Measurements from ENCODE around the gene SHC4.

SHC4 gene

DNA sequence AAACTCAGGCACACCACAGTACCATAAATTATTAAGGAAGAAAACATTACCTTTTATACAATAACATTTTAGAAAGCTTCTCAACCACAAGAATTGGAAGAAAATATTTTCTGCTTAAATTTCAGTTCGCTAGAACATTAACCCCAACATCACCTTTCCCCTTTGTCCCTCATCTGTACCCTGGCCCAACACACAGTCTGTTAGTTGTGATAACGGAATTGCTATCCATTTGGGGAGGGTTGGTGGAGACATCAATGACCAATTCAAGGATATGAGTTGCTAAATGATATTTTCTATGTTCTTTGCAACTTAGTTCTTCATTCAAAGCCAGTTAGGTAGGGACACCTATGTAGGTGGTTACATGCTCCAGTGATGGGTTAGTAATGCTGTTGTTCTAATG, 80.0 kb downstream of the SHC4 start:
- H3K9me3 ChIP-seq (ENCODE audit: insufficient read depth, low read length), result no peaks in the 10 kb centered on the region
- H3K4me1 ChIP-seq (ENCODE audit: insufficient read depth, insufficient read length), result no peaks in the 10 kb centered on the region
- DNase-seq (ENCODE audit: low read depth, low spot score), result no peak
- H3K4me3 ChIP-seq (ENCODE audit: insufficient read length, low read depth), result no peak overlapping the region
- TF ChIP-seq YY1 (IDR thresholded peaks at IDR 0.05; ENCODE audit: insufficient read depth, insufficient read length) (no peak), SUZ12 (IDR thresholded peaks at IDR 0.05; ENCODE audit: extremely low read depth, insufficient read depth, insufficient read length) (no peak), ZNF274 (IDR thresholded peaks at IDR 0.05; ENCODE audit: low read depth, low read length) (no peak)
- no peaks in the 10 kb centered on the region for H3K27me3 ChIP-seq (ENCODE audit: insufficient read depth, insufficient read length)
- H3K9ac ChIP-seq (ENCODE audit: insufficient read length, low read depth), result no peak overlapping the region
- no peaks in the 10 kb centered on the region for H3K36me3 ChIP-seq (ENCODE audit: insufficient read depth, insufficient read length, low read length)

DNA sequence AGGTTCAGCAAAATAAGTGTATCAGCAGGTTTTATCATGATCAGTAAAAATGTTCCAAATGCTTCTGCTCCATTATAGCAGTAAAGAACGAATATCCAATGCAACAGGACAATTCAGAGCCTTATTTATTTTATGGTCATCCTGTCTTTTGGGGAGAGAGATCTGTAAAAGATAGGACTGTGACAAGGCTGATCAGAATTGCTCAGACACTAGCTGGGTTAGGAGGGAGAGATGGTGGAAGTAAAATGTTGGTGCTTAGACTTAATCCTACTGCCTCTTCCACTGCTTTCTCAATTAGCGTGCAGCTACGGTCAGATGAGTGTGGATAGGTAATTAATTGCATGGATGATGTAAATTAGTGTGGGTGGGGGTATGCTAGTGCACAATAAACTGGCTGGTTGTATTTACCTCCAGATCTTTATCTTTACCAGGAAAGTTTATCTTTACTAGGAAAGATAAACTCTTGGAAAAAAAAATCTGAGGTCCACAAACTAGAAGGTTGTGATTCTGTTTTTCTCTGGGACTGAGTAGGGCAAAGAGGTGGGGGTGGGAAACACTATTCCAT, 83.6 kb downstream of the SHC4 start:
- Histone ChIP-seq H3K9ac (ENCODE audit: insufficient read length, low read depth) (no peak overlapping the region), H3K36me3 (ENCODE audit: insufficient read depth, insufficient read length, low read length) (no peaks in the 10 kb centered on the region), H3K27me3 (ENCODE audit: insufficient read depth, insufficient read length) (no peaks in the 10 kb centered on the region), H3K9me3 (ENCODE audit: insufficient read depth, low read length) (no peaks in the 10 kb centered on the region), H3K4me3 (ENCODE audit: insufficient read length, low read depth) (no peak overlapping the region), H3K4me1 (ENCODE audit: insufficient read depth, insufficient read length) (no peaks in the 10 kb centered on the region)
- DNase-seq (ENCODE audit: low read depth, low spot score), result no peak
- TF ChIP-seq SUZ12 (IDR thresholded peaks at IDR 0.05; ENCODE audit: extremely low read depth, insufficient read depth, insufficient read length), result no peak
- TF ChIP-seq ZNF274 (IDR thresholded peaks at IDR 0.05; ENCODE audit: low read depth, low read length), result no peak
- TF ChIP-seq YY1 (IDR thresholded peaks at IDR 0.05; ENCODE audit: insufficient read depth, insufficient read length), result no peak

DNA sequence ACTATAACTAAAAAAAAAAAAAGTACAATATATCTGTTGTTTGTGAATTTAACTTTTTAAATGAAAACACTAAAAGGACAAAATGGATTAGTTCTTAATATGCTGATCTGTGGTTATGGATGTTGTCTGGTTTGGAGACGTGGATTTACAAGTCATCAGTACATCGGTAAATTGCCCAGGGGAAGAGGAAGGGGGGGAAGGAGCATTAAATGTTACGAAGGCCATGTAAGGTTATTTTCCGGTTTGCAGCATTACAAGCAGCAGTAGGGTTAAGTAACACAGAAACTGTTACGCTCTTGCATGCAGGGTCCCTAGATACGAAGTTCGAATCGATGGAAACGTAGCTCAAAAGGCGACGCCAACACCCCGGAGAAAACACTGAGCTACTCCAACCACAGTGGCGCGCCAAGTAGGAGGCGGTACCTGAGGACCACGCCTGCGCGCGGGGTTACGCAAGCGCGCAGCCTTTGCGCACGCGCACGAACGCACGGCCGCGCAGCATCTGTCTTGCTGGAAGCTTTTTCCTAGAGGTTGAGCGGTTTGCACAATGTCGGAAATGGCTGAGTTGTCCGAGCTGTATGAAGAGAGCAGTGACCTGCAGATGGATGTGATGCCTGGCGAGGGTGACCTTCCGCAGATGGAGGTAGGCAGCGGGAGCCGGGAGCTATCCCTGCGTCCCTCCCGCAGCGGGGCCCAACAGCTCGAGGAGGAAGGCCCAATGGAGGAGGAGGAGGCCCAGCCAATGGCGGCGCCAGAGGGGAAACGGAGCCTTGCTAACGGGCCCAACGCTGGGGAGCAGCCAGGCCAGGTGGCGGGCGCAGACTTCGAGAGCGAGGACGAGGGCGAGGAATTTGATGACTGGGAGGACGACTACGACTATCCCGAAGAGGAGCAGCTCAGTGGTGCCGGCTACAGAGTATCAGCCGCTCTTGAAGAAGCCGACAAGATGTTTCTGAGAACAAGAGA, 85.8 kb downstream of the SHC4 start, which contains the start of gene EID1:
EID1 (plus strand) TSS at position 505 of the 966 bp plus-strand sequence; CDS start at position 548, 43 bp downstream.
- no peak within 1 kb of the TSS for H3K4me3 ChIP-seq (ENCODE audit: insufficient read length, low read depth)
- no peaks in the 10 kb centered on the region for H3K27me3 ChIP-seq (ENCODE audit: insufficient read depth, insufficient read length)
- H3K4me1 ChIP-seq (ENCODE audit: insufficient read depth, insufficient read length), result no peaks in the 10 kb centered on the region
- TF ChIP-seq SUZ12 (IDR thresholded peaks at IDR 0.05; ENCODE audit: extremely low read depth, insufficient read depth, insufficient read length), result no peak
- no peak for TF ChIP-seq ZNF274 (IDR thresholded peaks at IDR 0.05; ENCODE audit: low read depth, low read length)
- no peak for TF ChIP-seq YY1 (IDR thresholded peaks at IDR 0.05; ENCODE audit: insufficient read depth, insufficient read length)
- no peak within 1 kb of the TSS for H3K9ac ChIP-seq (ENCODE audit: insufficient read length, low read depth)
- H3K36me3 ChIP-seq (ENCODE audit: insufficient read depth, insufficient read length, low read length), result no peaks in the 10 kb centered on the region
- H3K9me3 ChIP-seq (ENCODE audit: insufficient read depth, low read length), result no peaks in the 10 kb centered on the region
- no peak for DNase-seq (ENCODE audit: low read depth, low spot score)

- no peak for DNase-seq (ENCODE audit: low read depth, low spot score)
- no peaks in the 10 kb centered on the region for H3K27me3 ChIP-seq (ENCODE audit: insufficient read depth, insufficient read length)
- H3K36me3 ChIP-seq (ENCODE audit: insufficient read depth, insufficient read length, low read length), result no peaks in the 10 kb centered on the region
- H3K9me3 ChIP-seq (ENCODE audit: insufficient read depth, low read length), result no peaks in the 10 kb centered on the region
- H3K4me3 ChIP-seq (ENCODE audit: insufficient read length, low read depth), result no peak overlapping the region
- TF ChIP-seq ZNF274 (IDR thresholded peaks at IDR 0.05; ENCODE audit: low read depth, low read length) (no peak), SUZ12 (IDR thresholded peaks at IDR 0.05; ENCODE audit: extremely low read depth, insufficient read depth, insufficient read length) (no peak), YY1 (IDR thresholded peaks at IDR 0.05; ENCODE audit: insufficient read depth, insufficient read length) (no peak)
- H3K9ac ChIP-seq (ENCODE audit: insufficient read length, low read depth), result no peak overlapping the region
- H3K4me1 ChIP-seq (ENCODE audit: insufficient read depth, insufficient read length), result no peaks in the 10 kb centered on the region
Measured at GRCh38 chr15:48876057-48876456, 87.7 kb downstream of the SHC4 start.

GRCh38 chr15:48875241-48875960, 88.3 kb downstream of the SHC4 start:
- no peak overlapping the region for H3K9ac ChIP-seq (ENCODE audit: insufficient read length, low read depth)
- no peak overlapping the region for H3K4me3 ChIP-seq (ENCODE audit: insufficient read length, low read depth)
- DNase-seq (ENCODE audit: low read depth, low spot score), result no peak
- no peaks in the 10 kb centered on the region for H3K36me3 ChIP-seq (ENCODE audit: insufficient read depth, insufficient read length, low read length)
- no peaks in the 10 kb centered on the region for H3K4me1 ChIP-seq (ENCODE audit: insufficient read depth, insufficient read length)
- no peak for TF ChIP-seq ZNF274 (IDR thresholded peaks at IDR 0.05; ENCODE audit: low read depth, low read length)
- no peak for TF ChIP-seq SUZ12 (IDR thresholded peaks at IDR 0.05; ENCODE audit: extremely low read depth, insufficient read depth, insufficient read length)
- no peaks in the 10 kb centered on the region for H3K27me3 ChIP-seq (ENCODE audit: insufficient read depth, insufficient read length)
- H3K9me3 ChIP-seq (ENCODE audit: insufficient read depth, low read length), result no peaks in the 10 kb centered on the region

DNA sequence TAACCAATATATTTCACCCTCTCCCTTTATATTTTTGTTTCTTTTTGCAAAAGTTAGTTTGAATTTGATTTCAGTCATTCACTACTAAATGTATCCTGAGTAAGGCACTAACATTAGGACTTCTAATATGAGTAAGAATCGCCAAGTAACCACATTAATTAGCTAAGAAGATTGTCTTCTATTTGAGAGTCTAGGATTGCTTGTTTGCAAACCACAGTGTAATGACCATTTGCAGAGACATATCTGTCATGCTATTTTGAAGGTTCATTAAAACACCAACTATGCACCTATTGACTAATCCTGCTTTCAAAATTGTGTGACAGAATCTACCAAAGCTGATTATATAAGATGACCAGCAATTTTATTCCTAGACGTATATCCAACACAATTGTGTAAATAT, 91.1 kb downstream of the SHC4 start:
- Histone ChIP-seq H3K4me1 (ENCODE audit: insufficient read depth, insufficient read length) (no peaks in the 10 kb centered on the region), H3K9ac (ENCODE audit: insufficient read length, low read depth) (no peak overlapping the region), H3K36me3 (ENCODE audit: insufficient read depth, insufficient read length, low read length) (no peaks in the 10 kb centered on the region), H3K9me3 (ENCODE audit: insufficient read depth, low read length) (no peaks in the 10 kb centered on the region), H3K4me3 (ENCODE audit: insufficient read length, low read depth) (no peak overlapping the region), H3K27me3 (ENCODE audit: insufficient read depth, insufficient read length) (no peaks in the 10 kb centered on the region)
- DNase-seq (ENCODE audit: low read depth, low spot score), result no peak
- TF ChIP-seq YY1 (IDR thresholded peaks at IDR 0.05; ENCODE audit: insufficient read depth, insufficient read length) (no peak), ZNF274 (IDR thresholded peaks at IDR 0.05; ENCODE audit: low read depth, low read length) (no peak), SUZ12 (IDR thresholded peaks at IDR 0.05; ENCODE audit: extremely low read depth, insufficient read depth, insufficient read length) (no peak)

- Histone ChIP-seq H3K27me3 (ENCODE audit: insufficient read depth, insufficient read length) (no peaks in the 10 kb centered on the region), H3K4me3 (ENCODE audit: insufficient read length, low read depth) (no peak overlapping the region), H3K4me1 (ENCODE audit: insufficient read depth, insufficient read length) (no peaks in the 10 kb centered on the region), H3K9me3 (ENCODE audit: insufficient read depth, low read length) (no peaks in the 10 kb centered on the region), H3K9ac (ENCODE audit: insufficient read length, low read depth) (no peak overlapping the region), H3K36me3 (ENCODE audit: insufficient read depth, insufficient read length, low read length) (no peaks in the 10 kb centered on the region)
- DNase-seq (ENCODE audit: low read depth, low spot score), result no peak
- no peak for TF ChIP-seq SUZ12 (IDR thresholded peaks at IDR 0.05; ENCODE audit: extremely low read depth, insufficient read depth, insufficient read length)
- no peak for TF ChIP-seq YY1 (IDR thresholded peaks at IDR 0.05; ENCODE audit: insufficient read depth, insufficient read length)
- no peak for TF ChIP-seq ZNF274 (IDR thresholded peaks at IDR 0.05; ENCODE audit: low read depth, low read length)
Measured at GRCh38 chr15:48871542-48871941, 92.2 kb downstream of the SHC4 start.
